GM21526 (cell line): ENCODE data around the gene CATSPER1.
"Not testable (repeated sequence)": the region's sequence is repeated elsewhere in the genome, so short reads cannot be mapped to it uniquely, and the experiment has no call there.

Experiments
- ATAC-seq: cut with Tn5 transposase; IDR thresholded peaks from one replicate; pipeline ENCODE4 v1.9.1; 2021; ENCODE audit warnings: moderate library complexity; ENCODE audit not compliant: unreplicated experiment, low FRiP score

The CATSPER1 gene

DNA sequence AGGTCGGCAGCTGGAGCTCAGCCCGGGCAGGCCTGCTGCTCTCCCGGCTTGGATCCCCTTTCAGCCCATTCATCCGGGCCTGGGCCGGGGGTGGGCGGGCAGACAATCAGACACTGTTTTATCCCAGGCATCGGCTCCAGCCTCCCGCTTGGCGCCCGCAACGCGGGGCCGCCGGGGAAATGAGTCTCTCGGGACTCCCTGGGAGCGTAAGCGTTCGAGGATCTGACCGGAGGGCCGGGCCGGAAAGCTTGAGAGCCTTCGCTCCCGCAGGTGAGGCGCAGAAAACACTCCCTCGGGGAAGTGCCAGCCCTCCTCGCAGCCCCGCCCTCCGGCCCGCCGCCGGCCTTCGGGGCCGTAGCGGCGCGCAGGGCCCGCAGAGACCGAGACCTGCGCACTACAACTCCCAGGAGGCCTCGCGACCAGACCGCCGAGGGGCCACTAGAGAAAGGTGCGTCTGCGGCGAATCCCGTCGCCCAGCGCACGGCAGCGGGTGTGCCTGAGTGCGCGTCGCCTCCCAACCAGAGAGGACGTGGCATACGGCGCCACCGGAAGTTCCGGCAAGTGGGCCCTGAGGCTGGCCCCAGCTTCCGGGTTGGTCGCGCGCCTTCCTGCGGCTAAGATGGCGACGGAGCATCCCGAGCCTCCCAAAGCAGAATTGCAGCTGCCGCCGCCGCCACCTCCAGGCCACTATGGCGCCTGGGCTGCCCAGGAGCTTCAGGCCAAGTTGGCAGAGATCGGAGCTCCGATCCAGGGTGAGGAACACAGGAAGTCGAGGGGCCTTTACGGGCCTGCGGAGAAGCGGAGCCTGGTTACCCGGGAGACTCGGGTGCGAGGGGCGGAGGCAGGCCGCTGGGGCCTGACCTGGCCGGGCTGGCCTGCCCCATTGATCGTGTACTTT, 25.7 kb upstream of the CATSPER1 start, which contains the start of gene SF3B2:
TSS of gene SF3B2 (plus strand) at position 599 of the 898 bp plus-strand sequence. CDS start at position 620, 21 bp downstream.
- peak; percentile 86 for ATAC-seq

DNA sequence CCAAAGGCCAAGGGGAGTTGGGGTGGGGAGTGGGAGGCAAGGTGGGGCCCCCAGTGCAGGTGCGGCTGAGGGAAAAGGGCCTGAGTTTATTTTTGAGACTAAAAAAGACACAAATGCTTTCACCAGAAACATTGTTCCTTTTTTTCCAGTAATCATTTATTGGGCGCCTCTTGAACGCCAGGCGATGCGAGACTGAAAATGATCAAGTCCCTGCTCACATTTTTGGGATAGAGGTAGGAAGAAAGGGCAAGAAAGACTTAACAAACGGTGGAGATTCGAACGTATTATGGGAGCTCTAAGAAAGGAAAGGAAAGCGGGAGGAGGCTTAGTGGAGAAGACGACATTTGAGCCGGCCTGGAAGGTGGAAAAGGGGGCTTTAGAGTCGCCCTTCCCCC, 25.1 kb upstream of the CATSPER1 start:
- no peak for ATAC-seq

DNA sequence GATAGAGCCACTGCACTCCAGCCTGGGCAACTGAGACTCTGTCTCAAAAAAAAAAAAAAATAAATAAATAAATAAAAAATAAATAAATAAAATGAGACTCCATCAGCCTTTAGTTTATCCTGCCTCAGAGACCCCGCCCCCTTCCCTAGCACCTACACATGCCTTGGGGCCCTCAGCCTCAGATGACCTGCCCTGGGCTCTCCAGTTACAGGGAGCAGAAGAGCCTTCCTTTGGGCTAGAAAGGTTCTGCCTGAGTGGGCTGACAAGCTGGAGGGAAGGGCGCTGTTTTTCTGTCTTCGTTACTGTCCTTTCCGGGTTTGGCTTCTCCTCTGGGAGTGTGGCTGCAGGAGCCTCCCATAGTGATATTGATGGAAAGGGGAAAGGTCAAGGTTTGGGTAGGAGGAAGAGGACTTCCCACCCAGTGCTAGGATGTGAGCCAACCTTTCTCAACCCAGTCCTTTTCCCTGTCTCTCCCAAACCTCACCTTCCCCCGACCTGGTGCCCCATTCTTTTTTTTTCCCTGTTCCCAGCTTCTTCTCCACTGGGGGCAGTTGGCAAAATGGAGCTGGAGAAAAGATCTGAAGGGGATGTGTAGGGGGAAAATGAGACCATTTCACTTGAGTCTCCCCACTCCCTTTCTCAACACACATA, 24.4 kb upstream of the CATSPER1 start:
- ATAC-seq: no peak

DNA sequence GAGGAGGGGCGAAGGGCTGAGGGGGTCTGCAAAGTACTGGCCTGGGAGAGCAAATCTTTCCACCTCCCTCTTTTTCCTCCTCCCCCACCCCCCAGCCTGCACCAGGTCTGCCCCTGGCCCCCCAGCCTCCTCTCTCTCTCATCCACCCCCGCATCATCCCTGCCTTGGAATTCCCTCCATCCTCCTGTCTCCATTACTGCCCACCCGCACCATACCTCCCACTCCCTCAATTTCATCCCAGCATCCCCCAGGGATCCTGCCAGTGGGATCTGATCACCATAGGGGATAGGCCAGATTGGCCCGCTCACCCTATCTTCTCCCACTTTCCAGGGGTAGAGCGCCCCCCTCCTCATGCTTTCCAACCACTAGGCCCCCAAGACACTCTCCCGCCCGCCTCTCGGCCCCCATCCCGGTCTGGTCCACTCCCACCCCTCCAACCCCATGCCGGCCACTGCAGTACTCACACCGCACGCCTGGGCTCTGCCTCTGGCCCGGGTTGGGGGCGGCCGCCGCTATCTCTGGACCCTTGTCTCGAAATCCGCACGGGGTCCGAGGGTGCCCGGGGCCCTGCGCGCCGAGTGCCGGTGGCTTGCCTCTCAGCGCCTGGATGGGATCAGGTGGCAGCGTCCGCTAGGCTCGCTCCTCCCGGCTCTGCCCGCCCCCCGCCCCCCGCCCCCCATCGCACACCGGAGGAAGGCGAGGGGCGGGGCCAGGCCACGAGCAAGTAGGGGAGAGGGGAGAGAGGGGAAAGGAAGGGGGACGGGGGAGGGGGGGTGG, 22.5 kb upstream of the CATSPER1 start, which contains the start of gene GAL3ST3:
TSS of gene GAL3ST3 (minus strand) at position 615 of the 777 bp plus-strand sequence. CDS start 3,746 bp downstream, outside the sequence.
- no peak for ATAC-seq

DNA sequence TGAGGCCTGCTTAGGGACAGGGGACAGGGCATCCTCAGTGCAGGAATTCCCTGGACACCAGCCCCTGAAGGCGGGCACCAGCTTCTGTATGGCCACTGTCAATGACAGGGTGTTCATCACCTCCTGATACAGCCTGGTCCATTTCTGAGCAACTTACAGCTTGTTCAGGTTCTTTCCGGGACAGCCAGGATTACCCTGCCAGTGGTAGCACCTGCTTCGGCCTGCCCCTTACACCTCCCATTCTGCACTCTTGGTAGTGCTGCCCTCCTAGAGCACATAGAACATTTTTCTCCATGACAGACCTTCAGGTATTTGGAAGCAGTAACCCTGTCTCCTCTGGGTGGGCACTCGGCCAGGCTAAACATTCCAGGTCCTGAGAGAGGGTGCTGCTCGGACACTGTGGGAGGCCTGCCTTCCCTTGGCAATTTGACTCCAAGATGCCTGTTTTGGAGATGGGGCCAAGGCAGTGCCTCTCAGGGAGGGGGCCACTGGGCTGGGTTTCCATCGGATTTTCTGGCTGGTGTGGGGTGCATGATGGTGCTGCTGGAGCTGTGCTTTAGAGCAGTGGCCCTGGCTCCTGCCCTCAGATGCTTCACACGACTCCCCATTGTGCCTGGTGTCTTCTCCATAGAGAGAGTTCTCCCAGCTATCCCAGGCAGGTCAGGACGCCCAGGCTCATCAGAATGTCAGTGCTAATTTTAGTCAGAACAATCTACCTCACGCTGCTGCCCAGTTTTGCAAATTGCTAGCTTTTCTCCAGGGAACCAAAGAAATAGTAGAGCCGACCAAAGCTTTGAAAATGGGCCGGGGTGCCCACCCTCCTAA, 21.5 kb upstream of the CATSPER1 start:
- ATAC-seq: no peak

DNA sequence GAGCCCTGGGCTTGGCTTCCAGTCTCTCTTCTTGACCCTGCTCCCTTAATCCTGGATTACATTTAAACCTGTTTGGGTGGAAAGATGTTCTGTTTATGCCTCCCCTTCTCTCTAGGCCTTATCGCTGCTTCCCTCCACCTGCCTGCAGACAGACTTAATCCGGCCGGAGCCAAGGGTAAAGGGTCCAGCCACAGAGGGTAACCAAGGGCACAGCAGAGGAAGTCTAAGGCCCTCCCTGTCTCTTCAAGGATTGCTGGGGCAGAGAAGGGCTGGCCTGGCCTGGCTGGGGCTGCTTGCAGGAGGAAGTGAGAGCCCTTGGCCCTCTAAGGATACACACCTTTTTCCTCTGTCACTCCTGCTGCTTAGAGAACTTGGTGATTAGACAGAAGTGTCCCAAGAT, 20.6 kb upstream of the CATSPER1 start:
- no peak for ATAC-seq

DNA sequence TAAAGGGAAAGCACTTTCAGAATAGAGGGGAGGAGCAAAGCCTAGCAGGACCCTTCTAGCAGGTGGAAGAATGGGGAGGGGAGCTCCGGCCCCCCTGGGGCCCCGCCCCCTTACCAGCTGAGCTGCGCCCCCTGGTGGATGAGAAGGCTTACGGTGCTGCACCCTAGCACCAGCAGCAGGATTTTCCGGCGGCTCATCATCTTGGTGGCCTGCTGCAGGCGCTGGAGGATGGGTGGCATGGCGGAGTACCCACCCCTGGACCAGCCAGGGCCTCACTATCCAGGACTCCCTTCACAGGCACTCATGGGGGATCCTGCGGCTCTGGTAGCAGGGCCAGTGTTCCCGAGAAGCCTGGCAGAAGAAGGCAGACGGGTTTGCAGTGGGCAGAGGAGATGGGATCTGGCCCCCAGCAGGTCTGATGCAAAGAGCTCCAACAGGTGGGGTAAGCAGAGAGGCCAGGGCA, 18.9 kb upstream of the CATSPER1 start:
- no peak for ATAC-seq

DNA sequence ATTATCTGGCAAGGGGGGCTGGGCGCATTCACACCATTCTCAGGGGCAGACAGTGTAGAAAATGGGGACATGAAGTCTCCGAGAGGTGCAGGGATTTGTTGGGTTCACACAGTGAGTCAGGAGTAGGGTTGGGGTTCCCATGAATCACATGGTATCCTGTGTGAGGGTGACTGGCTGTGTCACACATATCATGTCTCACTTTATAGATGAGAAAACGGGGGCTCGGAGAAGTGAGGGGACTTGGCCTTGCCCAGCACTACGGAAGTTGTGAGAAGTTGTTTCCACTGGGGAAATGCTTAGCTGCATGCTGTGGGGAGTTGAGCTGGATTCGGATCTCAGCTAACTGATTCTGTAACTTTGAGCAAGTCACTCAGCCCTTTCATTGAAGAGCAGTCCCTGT, 18.5 kb upstream of the CATSPER1 start:
- no peak for ATAC-seq

DNA sequence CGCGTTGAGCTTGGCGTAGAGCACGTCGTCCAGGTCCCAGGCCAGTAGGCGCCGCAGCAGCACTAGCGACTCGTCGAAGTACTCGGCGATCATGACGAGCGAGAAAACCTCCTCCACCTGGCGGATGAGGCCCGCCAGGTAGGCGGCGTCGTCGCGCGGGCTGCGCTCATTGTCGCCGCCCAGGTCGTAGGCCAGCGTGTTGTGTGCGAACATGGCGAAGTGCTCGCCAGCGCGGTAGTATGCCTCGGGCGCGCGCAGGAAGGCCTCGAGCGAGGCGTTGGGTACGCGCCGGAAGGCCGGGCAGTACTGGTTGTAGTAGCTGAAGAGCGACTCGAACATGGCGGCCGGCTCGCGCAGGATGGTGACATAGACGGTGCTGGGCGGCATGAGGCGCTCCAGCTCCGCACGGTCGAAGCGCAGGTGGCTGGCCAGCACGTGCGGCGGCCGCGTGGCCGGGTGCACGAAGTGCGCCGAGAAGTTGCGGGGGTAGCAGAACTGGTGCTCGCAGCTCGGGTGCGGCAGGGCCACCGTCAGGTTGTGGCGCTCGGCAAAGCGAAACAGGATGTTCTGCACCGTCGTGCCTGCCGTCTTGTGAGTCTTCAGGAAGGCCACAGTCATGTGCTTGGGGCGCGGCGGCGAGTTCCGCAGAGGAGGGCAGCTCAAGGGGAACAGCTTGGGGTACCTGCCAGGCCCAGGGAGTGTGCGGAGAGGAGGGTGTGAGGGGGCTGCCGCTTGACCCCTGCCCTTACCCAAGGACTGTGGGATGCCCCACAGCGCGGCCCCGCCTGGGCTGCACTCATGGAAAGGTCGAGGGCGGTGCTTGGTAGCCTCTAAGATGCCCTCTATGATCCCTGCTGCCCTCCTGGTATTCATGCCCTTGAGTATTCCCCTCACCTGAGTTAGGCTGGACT, 17.0 kb upstream of the CATSPER1 start:
- no peak for ATAC-seq

DNA sequence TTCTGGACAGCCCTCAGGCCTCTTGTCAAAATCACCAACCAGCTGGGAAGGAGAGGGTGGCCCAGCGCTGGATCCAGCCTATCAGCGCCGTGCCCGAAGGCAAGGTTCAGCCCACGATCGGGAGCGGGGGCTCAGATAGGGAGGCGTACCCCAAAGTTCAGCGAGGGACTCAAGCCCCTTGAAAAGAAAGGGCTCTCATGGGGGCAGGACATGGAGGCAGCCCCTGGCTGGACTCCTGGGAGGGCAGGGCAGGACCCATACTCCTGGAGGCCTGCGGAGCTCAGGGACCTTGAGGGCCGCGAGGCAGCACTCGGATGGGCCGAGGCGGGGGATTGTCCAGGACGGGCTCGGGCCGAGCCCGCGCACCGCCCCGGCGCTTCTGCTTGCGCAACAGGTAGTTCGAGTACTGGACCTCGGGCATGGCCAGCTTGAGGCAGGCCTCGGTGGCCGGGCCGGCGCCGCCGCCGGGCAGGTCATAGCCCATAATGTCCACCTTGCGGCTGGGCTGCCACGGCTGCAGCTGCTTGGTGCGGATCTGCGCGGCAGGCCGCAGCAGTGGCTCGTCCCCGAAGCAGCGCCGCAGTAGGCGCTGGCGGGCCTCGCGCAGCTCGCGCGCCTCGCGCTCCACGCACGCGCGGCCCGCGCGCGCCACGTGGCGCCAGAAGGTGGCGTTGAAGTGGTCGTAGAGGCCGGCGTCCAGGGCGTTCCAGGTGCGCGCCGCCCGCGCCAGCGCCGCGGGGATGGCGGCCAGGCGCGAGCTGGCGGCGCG, 16.1 kb upstream of the CATSPER1 start:
- ATAC-seq: no peak

DNA sequence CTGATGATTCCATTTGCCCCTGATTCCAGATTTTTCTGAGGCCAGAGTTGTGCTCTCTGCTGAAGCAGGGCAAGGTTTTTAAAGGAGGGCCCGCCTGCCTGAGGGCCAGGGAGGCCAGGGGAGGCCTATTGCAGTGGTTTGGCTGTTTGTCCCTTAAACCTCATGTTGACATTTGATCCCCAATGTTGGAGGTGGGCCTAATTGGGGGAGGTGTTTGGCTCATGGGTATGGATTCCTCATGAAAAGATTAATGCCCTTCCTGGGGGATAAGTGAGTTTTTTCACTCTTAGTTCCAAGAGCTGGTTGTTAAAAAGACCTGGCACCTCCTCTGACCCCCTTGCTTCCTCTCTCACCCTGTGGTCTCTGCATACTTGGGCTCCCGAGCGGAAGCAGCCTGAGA, 13.5 kb upstream of the CATSPER1 start:
- no peak for ATAC-seq

DNA sequence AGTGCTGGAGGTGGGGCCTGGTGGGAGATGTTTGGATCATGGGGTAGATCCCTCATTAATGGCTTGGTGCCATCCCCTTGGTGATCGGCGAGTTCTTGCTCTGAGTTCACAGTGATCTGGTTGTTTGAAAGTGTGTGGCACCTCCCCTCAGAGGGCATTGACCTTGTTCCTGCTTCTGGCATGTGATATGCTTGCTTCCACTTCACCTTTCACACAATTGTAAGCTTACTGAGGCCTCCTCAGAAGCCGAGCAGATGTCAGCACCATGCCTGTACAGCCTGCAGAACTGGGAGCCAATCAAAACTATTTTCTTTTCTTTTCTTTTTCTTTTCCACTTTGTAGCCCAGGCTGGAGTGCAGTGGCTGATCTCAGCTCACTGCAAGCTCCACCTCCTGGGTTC, 11.0 kb upstream of the CATSPER1 start:
- ATAC-seq: no peak

DNA sequence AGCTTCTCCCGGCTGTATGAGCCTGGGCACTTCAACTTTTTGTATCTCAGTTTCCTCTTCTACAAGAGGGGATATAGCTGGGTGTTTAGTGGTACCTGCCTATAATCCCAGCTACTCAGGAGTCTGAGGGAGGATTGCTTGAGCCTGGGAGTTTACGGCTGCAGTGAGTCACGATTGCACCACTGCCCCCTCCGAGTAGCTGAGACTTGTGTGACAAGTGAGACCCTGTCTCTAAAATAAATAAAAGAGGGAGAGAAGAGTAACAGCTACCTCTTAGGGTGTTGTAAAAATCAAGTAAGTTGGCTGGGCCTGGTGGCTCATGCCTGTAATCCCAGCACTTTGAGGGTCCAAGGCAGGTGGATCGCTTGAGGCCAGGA, 10.0 kb upstream of the CATSPER1 start:
- no peak for ATAC-seq

DNA sequence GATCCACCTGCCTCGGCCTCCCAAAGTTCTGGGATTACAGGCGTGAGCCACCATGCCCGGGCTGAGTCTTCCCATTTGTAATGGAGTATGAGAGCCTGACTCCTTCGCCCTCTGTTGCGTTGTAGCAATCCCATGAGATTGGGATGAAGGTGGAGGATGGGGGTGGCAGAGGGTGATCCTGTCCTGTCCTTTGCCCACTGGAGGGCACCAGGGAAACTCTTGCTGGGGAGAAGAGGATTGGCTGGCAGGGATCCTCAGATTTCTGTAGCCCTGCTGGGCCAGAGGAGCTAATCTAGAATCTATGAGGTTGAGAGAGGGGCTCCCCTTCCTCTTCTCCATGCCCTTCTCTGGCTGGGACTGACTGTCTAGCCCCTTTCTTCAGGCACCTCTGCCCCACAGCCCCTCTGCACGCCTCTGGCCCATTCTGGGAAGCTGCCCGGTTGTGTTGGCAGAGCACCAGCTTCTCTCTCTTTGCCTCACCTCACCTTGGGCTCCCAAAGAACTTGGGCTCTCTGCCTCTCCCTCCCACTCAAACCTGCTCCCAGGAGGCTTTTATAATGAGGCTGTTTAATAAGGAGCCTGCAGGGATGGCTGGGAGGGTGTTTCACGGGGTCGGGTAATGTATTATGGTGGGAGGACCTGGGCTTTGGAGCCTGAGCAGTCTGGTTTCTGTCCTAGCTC, 9.5 kb upstream of the CATSPER1 start:
- no peak for ATAC-seq

DNA sequence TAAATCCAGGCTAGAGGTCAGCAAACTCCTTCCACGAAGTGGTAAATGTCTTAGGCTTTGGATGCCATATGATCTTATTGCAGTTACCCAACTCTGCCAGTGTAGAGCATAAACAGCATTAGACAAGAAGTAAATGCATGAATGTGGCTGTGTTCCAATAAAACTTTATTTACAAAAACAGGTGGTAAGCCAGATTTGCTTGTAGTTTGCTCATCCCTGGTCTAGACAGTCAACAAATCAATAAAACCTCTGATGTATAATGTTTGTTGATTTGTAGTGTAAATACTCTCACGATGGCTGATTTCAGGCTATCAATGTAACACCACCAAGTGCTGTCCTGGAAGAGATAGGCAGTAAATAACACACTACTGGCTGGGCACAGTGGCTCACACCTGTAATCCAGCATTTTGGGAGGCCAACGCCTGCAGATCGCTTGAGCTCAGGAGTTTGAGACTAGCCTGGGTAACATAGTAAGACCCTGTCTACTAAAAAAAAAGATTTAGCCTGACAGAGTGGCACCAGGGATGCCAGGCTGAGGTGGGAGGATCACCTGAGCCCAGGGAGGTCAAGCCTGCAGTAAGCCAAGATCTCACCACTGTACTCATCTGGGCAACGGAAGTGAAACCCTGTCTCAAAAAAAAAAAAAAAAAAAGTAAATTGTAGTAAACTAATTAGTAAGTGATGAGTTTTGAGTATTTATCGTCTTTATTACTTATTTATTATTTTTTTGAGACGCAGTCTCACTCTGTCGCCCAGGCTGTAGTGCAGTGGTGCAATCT, 6.9 kb upstream of the CATSPER1 start:
- no peak for ATAC-seq

DNA sequence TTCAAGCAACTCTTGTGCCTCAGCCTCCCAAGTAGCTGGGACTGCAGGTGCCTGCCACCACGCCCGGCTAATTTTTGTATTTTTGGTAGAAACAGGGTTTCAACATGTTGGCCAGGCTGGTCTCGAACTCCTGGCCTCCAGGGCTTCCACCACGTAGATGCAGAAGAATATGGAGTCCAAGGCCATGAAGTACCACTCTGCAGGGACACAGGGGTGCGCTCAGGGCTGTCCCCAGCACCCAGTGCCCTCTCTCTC, 3.2 kb downstream of the CATSPER1 start:
- not testable (repeated sequence) for ATAC-seq
